GM18520 (cell line): Measurements from ENCODE around the gene LAYN.

ENCODE experiments used
- ATAC-seq: cut with Tn5 transposase; IDR thresholded peaks from one replicate; pipeline ENCODE4 v1.9.1; 2021; ENCODE audit not compliant: unreplicated experiment

LAYN gene

DNA sequence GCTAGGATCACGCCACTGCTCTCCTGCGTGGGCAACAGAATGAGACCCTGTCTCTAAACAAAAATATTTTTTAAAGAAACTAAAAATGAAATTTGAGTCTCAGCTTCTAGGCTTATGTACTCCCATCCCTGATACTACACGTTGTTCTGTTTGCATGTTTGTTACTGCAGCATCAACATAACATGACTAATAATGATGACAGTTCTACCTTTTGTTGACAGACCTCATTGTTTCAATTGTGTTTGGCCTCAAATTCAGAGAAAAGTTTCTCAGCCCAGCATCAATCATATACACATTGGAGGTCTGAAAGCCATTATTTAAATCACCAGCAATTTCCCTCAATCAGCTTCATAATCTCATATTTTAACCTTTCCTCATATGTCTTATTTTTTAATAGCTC lies 20.8 kb downstream of the LAYN start:
- no peak for ATAC-seq

- no peak for ATAC-seq
These were observed 21.3 kb downstream of the LAYN start for GRCh38 chr11:111561791-111562325.

DNA sequence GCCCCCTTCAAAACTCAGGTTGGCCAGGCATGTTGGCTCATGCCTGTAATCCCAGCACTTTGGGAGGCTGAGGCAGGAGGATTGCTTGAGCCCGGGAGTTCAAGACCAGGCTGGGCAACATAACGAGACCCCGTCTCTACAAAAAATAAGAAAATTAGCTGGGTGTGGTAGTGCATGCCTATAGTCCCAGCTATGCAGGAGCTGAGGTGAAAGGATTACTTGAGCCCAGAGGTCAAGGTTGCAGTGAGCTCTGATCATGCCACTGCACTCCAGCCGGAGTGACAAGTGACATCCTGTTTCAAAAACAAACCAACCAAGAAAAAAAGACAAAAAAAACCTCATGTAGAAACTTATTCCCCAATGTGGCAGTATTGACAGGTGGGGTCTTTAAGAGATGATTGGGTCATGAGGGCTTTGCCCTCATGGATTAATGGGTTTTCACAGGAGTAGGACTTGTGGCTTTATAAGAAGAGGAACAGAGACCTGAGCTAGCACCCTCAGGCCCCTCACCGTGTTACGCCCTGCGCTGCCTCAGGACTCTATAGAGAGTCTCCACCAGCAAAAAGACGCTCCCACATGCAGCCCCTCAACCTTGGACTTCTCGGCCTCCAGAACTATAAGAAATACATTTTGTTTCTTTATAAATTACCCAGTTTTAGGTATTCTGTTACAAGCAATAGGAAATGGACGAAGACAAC lies 22.3 kb downstream of the LAYN start:
- no peak for ATAC-seq

- ATAC-seq: no peak
These were observed 24.7 kb downstream of the LAYN start for GRCh38 chr11:111565114-111565720.

- no peak for ATAC-seq
These were observed 25.8 kb downstream of the LAYN start for GRCh38 chr11:111566324-111566723.

DNA sequence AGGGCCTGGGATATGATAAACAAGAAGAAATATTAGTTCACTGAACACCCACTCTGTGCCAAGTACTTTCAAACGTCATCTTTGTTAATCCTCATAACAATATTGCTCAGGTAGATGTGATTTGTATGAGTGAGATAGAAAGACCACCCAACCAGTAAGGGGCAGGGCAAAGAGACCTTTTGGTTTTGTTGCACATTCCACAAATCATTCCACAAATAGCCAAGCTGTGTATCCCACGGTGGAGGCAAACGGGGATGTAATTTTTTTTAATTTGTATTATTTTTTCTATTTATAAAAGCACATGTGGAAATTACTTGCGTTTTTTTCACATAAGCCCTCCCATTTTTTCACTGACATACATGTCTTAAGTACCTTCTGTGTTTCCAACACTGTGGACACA lies 29.0 kb downstream of the LAYN start:
- no peak for ATAC-seq

DNA sequence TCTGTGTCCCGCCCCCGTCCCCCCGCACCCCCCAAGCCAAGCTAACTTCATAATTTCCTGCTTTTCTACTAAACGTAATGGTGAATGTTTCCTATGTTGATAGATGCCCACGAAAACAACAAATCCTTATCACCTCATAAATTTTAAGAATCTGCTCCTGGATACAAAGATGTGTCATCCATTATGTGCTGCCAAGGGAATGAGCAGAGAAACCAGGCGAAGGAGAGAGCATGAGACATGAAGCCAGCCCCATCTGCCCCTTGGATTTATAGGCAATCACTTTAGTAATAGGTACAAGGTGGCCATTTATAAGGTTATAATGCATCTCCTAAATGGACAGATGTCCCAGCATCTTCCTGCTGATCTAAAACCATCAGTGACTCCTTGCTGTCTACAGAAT lies 30.3 kb downstream of the LAYN start:
- ATAC-seq: no peak

DNA sequence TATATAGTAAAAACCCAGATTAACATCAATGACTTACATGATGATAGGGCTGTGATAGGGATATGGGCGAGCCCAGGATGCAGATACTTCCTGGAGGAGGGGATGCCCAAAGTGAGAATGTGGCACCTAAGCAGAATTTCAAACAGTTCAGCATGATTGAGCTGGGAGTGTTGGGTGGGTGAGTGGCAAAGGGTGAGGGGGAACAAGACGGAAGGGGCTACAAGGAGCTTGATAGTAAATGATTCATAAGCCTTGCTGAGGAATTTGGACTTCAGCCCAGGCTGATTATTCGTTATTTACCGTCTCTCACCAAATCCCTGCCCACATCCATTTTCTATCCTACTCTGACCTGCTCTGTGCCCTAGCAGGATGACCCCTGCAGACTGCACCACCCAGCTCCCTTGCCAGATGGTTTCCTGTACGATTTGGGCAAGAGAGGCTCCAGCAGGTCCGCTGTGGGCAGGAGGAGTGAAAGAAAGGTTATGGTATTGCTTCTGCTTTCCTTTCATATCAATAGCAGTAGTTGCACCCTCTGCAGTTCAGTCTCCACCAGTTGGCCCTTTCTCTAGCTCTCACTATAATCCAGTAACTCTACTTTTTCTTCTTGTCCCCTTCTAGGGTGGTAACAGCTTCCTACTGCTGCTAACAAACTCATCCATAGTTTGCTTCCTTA lies 31.4 kb downstream of the LAYN start:
- ATAC-seq: no peak

DNA sequence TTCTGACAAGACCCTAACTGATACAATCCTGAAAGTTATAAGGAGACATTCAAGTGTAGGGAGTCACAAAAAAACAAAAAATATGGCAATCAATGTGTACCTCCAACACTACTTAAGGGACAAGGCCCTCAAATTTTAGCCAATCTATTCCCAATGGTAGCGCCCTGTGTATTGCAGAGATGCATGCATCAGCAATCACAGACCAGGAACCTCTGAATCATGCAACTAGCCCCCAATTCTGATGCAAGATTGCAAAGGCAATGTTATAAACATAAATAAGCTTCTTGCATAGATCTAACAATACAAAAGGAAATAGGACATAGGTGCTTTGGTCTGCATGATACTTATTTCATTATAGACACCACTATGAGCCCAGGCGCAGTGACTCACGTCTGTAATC lies 32.1 kb downstream of the LAYN start:
- no peak for ATAC-seq

GRCh38 chr11:111573821-111574249 lies 33.3 kb downstream of the LAYN start:
- ATAC-seq: no peak

GRCh38 chr11:111574373-111575225 lies 34.1 kb downstream of the LAYN start:
- ATAC-seq: no peak

- ATAC-seq: no peak
These were observed 35.2 kb downstream of the LAYN start for GRCh38 chr11:111575740-111576139.

GRCh38 chr11:111577821-111578220 lies 37.3 kb downstream of the LAYN start:
- no peak for ATAC-seq

DNA sequence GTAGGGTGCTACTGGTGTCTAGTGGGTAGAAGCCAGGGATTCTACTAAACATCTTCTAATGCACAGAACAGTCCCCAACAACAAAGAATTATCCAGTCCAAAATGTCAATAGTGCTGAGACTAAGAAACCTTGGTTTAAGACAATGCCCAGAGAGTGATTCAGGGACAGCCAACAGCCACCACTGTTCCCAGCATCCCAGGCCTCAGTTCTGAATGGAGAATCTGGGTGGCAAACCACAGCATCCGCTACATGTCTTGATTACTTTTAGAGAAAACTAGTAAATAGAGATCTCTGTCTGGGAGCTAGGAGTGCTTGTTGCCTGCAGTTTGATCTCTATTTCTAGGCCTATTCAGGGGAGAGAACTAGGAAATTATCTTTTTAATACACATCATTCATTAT lies 40.8 kb downstream of the LAYN start:
- no peak for ATAC-seq

GRCh38 chr11:111582163-111582562 lies 41.6 kb downstream of the LAYN start:
- no peak for ATAC-seq

DNA sequence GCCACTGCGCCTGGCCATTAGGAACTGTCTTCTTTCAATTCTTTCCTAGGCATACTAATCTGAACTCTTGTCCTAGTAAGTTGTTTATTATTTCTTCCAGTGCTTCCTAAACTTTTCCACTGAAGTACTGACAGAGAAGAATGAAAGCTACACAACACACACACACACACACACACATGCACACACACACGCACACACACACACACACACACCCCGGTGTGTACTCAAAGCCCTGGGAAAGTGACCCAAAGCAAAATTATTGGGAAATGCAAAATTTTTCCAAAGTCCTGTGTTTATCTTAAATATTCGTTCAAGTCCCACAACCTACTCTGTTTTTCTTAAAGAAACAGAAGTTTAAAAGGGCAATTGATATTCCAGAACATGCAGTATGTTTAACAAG lies 42.4 kb downstream of the LAYN start:
- ATAC-seq: no peak

DNA sequence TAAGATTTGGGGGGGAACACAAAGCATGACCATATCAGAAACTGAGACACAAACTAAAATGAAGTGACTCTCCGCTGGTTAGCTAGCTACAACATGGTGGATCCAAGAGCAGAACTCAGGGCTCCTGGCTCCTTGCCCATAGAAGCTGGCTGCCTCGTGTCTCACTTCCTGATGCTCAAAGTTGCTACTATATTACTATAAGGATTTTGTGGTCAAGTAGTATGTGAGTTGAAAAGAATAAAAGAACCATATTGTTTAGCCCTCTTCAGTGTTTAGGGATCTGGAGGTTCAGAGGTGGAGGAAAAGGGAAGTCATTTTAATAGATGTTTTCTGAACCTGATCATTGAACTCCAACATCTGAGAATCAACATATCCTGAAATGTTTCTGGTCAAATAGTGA lies 44.9 kb downstream of the LAYN start:
- ATAC-seq: no peak

GRCh38 chr11:111586388-111586831 lies 45.9 kb downstream of the LAYN start:
- ATAC-seq: no peak

GRCh38 chr11:111589114-111589513 lies 48.6 kb downstream of the LAYN start:
- ATAC-seq: no peak

- ATAC-seq: no peak
These were observed 49.5 kb downstream of the LAYN start for GRCh38 chr11:111589886-111590499.
